HepG2 (cell line): ENCODE data around the gene USP5. TPM values are rescaled to one million over a fixed set of nuclear protein-coding genes. Genes with fewer than 3 reads are reported as not detected.
A peak's percentile ranks its signal among the peaks of the same experiment; 100 is the strongest.

Source experiments
- DMTF1 ChIP-seq: sonication (generic); formaldehyde crosslinking; IDR thresholded peaks from 2 replicates; pipeline ENCODE4 v1.4.0; 2020; ENCODE audit warnings: mild to moderate bottlenecking, missing genetic modification reagents
- FOXO4 ChIP-seq: sonication (generic); formaldehyde crosslinking; conservative IDR thresholded peaks from 2 replicates; pipeline ENCODE4 v1.8.1; 2023; ENCODE audit warnings: missing genetic modification reagents
- HHEX ChIP-seq: IDR thresholded peaks from 2 replicates; pipeline ENCODE4 v1.6.1; 2016; ENCODE audit warnings: control low read depth
- PAF1 ChIP-seq: IDR thresholded peaks from 2 replicates; pipeline ENCODE4 v1.6.1; 2016; ENCODE audit warnings: missing genetic modification reagents, missing compliant biosample characterization
- SMAD1 ChIP-seq: sonication (generic); formaldehyde crosslinking; IDR thresholded peaks from 2 replicates; pipeline ENCODE4 v1.4.0; 2020; ENCODE audit warnings: missing genetic modification reagents, low read depth, mild to moderate bottlenecking, borderline replicate concordance
- ZNF510 ChIP-seq: sonication (generic); formaldehyde crosslinking; IDR thresholded peaks from 2 replicates; pipeline ENCODE4 v1.4.0; 2020; ENCODE audit warnings: low read depth, mild to moderate bottlenecking, missing genetic modification reagents
- ZNF850 ChIP-seq: sonication (generic); formaldehyde crosslinking; conservative IDR thresholded peaks from 2 replicates; pipeline ENCODE4 v1.9.0; 2021; ENCODE audit warnings: mild to moderate bottlenecking, missing genetic modification reagents
- polyA plus RNA-seq, 8 experiments: library from polyadenylated mRNA; depleted of rRNA in 3 of 8; stranded (reverse) in 7 of 8; unstranded in 1 of 8; fragments of >200 nt; fragmentation: Illumina TruSeq in 4 of 8; extraction: Trizol in 4 of 8; gene quantifications; 2 replicates each; pipeline versions ENCODE4 v1.2.1 to v1.2.3, GENCODE V29; 2011 to 2016; ENCODE audit warnings: low read depth in 4 of 8, missing spikeins in 1 of 8, mixed read lengths in 1 of 8; ENCODE audit not compliant: insufficient read depth in 1 of 8
- total RNA-seq, 5 experiments: library from RNA; depleted of rRNA; stranded (reverse); fragments of >200 nt; fragmentation: Illumina TruSeq; extraction: Trizol; gene quantifications; 2 replicates each; pipeline ENCODE4 v1.2.3, GENCODE V29; 2016; ENCODE audit warnings: low read depth in 1 of 5

The USP5 gene
- total and polyA plus RNA-seq, 2 of the 13 experiments (the other 11 are each of a cell fraction or from before 2014, with no cell fraction given), result 39.6 to 56.0 TPM

GRCh38 chr12:6828781-6829535, 23.0 kb upstream of the USP5 start (continued):
- TF ChIP-seq DMTF1 (no peak), PAF1 (CRISPR knock-in tag) (no peak), ZNF850 (CRISPR knock-in tag) (peak; percentile 90; the same call in 1 of the 2 replicates), SMAD1 (CRISPR knock-in tag) (peak; percentile 72; the same call in 1 of the 2 replicates), FOXO4 (CRISPR knock-in tag) (no peak), ZNF510 (CRISPR knock-in tag) (0 out of 2 replicates have a peak, but pooled peaks have one; percentile 2), HHEX (CRISPR knock-in tag) (no peak)
- TF ChIP-seq, all 625 proteins: peak for 146
